GM21737 (cell line): ENCODE results near the gene ZNRF2.
A peak's percentile ranks its signal among the peaks of the same experiment; 100 is the strongest.
"Not testable (repeated sequence)": the region's sequence is repeated elsewhere in the genome, so short reads cannot be mapped to it uniquely, and the experiment has no call there.

Experiments used
- ATAC-seq: cut with Tn5 transposase; IDR thresholded peaks from one replicate; pipeline ENCODE4 v1.9.1; 2021; ENCODE audit warnings: mild to moderate bottlenecking, moderate library complexity; ENCODE audit not compliant: unreplicated experiment

The ZNRF2 gene

DNA sequence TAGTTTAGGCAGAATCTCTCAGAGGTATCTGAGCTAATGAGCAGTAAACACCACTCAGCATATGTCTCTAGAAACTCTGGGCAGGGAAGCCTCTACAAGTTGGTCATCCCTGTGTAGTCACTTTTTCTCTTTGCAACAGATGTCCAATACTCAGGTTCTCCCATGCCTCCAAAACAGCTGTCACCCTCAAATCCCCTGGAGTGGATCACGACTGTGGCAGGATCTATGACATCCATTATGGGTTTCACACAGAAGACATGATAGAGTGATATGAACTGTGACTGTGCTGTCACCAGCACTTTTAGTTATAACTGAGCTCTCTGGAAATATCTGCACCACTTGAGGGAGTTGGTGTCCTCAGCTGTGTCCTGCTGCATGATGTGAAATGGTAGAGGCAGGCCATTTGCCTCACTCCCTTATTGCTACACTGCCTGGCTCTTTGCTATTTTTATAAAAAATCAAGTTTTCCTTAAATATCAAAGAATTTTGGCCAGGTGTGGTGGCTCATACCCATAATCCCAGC, 24.1 kb upstream of the ZNRF2 start:
- ATAC-seq = no peak

DNA sequence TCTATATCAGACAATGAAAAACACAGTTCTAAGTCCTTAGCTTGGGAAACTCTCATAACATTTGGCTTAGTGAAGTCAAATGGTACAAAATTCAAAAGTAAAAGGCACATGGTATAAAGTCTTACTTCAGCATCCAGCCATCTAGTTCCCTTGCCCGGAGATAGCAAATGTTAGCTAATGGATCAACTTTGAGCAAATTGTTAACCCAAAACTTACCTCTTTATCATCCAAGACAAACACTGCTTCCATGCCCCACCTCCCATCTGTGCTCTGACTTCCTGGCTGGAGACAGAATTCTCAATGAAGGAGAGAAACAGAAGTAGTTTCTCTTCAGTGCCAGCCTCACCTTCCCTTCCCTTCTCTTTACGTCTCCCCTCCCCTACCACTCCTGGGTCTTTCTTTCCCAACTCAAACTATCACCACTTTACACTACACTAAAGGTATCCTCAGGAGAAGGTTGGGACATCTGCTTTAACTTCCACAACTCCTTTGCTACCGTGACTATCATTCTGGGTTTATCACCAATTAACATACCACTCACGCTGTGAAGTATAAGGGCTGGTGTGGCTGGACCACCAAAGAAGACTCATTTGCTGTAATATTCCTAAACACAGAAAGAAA, 21.2 kb upstream of the ZNRF2 start:
- ATAC-seq = no peak

DNA sequence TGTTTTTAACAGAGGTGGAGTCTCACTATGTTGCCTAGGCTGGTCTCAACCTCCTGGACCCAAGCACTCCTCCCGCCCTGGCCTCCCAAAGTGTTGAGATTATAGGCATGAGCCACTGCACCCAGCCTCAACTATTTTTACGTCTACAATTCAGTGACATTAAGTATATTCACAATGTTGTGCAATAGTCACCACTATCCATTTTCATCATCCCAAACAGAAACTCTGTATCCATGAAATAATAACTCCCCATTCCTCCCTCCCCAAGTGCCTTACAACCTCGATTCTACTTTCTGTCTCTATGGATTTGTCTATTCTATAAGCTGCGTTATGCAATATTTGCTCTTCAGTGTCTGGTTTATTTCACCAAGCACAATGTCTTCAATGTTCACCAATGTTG, 20.3 kb upstream of the ZNRF2 start:
- no peak for ATAC-seq

DNA sequence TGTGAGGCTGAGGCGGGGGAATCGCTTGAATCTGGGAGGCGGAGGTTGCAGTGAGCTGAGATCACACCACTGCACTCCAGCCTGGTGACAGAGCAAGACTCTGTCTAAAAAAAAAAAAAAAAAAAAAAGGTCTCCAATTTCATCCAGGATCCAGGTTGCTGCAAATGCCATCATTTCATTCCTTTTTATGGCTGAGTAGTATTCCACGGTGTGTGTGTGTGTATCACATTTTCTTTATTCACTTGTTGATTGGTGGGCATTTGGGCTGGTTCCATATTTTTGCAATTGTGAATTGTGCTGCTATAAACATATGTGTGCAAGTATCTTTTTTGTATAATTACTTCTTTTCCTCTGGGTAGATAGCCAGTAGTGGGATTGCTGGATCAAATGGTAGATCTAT, 19.2 kb upstream of the ZNRF2 start:
- ATAC-seq = not testable (repeated sequence)

DNA sequence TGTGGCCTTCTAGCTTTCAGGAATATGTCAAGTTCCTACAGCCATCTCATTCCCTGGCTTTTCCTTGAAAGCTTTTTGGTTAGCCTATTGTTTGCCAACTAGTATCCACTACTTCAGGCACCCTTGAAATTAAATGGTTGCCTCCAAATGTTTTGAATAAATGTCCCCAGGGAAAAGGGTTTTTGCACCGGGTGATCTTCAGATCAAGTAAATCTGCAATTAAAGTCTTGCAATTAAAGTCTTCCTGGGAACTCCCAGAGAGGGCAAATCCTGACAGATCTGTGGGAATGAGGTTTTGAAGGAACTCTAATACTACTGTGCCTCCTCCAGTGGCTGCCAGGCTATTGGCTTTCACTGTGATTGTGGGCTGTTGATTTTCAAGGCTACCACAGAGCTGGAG, 17.7 kb upstream of the ZNRF2 start:
- ATAC-seq = no peak

DNA sequence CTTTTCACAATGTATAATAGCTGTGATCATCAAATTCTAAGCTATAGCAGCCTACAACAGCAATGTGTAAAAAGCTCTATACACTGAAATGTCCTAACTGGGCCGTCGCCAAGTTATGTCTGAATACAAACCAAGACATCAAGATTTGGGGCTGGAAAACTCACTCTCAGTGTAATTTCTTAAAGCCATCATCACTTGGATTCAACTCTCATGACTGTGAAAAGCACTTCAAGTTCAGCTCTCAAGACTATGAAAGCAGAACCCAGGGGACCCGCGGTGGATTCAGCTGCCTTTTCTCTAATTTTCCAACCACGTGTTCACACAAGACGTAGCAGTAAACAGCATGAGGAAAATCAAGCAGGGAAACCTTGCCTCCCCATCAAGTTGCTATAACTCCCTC, 15.8 kb upstream of the ZNRF2 start:
- ATAC-seq = no peak

DNA sequence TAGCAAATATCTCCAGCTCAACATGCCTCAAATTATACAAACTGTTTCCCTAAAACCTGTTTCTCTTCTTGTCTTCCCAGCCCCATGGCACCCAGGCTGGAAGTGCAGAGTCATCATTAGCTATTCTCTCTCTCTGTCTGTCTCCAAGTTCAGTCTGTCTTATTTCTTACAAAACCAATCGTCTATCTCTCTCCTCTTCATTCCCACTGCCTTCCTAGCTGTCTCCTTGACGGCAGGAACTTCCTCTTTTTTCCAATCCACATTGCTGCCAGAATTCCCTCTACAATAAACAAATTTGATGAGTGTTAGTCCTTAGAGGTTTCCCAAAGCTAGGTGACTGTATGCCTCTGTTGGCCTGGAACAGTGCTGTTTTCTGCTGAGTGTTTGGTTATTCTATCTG, 14.9 kb upstream of the ZNRF2 start:
- no peak for ATAC-seq

DNA sequence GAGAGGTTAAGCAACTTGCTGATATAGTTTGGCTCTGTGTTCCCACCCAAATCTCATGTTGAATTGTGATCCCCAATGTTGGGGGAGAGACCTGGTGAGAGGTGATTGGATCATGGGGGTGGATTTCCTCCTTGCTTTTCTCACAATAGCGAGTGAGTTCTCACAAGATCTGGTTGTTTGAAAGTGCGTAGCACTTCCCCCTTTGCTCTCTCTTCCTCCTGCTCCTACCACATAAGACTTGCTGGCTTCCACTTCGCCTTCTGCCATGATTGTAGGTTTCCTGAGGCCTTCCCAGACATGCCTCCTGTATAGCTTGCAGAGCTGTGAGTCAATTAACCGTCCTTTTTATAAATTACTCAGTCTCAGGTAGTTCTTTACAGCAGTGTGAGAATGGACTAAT, 13.5 kb upstream of the ZNRF2 start:
- no peak for ATAC-seq

DNA sequence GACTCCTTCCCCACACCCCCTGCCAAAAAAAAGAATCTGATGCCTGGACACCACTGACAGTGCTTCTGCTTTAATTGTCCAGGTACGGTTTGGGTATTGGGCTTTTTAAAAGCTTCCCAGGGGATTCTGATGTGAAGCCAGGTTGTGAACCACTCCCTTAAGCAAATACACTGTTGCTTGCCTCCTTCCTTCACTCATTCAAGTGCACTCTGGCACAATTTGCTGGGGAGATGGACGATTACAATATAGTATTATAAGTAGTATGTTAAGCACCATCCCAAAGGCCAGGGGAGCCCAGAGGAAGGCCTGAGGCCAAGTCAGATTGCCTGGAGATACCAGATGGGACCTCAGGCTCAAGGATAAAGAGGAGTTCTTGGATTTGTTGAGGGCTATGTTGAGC, 12.3 kb upstream of the ZNRF2 start:
- ATAC-seq = no peak

DNA sequence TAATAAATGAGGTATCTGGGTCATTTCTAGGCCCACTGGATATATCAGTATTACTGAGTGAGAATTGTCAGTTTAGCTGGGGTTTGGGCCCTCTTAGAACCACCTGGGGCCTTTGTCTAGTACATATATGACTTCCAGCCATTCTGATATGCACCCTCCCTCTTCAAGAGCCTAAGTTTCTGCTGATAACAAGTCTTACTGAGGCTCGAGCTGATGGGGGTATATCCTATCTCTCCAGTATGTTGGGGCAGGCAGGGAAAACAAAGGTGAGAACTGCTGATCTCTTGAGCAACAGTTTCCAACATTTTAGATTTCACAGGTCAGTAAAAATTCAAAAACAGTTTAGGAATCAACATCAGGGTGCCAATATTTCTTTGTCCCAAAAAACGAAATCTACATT, 10.8 kb upstream of the ZNRF2 start:
- no peak for ATAC-seq

DNA sequence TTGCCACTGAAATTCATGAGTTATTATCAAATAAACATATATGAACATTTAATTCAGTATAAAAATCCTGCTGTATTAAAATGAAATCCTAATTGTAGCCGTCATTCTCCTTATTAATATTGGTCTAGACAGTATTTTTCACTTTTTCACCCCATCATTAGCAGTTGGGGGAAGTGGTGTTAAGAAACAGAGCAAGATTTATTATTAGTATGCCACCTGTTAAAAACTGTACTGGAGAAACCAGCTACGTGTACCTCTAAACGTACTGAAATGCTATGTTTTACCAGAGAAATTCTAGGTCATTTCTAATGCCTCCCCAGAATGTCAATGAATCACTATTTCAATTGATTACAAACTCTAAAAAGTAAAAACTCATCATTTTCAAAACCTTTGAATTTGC, 9.8 kb upstream of the ZNRF2 start:
- no peak for ATAC-seq

DNA sequence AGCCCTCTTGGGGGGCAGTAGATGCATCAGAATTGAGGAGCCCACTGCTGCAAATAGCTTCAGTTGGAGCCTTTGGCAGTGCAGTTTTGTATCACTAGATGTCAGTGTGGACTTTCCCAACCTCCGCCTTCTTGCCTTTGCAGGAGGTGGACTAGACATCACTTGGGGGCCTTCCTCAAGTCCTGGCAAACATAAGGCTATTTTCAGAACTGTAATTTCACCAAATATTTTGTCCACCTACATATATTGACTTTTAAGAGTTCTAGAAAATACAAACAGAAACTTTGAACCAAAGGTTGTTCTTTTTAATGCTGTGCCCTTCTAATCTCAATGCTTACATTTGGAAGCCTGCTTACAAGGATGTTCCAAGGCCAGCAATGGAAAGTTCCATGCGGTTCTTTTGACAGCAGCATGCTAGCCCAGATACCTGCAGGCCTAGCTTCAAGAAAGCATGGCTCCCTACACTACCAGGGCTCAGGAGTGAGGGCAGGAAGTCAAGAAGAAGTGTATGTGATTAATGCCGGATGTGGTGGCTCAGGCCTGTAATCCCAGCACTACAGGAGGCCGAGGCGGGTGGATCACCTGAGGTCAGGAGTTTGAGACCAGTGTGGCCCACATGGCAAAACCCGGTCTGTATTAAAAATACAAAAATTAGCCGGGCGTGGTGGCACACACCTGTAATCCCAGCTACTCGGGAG, 8.0 kb upstream of the ZNRF2 start:
- peak; percentile 64 for ATAC-seq

DNA sequence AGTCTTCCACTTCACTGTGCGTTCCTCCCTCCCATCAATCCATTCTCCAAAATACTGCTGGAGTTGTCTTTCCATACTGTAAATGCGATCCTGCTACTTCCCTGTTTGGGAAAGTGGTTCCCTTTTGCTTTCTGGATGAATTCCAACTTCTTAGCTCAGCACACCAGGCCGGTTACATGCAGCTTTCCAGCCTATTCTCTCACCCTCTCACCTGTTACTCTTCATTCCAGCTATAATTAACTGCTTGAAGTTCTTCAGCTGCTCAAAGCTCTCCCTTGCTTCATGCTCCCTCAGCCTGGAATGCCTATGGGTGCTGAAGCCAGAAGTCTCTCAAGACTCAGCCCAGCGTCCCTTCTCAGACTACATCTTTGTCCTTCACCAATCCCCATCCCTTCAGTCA, 6.0 kb upstream of the ZNRF2 start:
- ATAC-seq = no peak

DNA sequence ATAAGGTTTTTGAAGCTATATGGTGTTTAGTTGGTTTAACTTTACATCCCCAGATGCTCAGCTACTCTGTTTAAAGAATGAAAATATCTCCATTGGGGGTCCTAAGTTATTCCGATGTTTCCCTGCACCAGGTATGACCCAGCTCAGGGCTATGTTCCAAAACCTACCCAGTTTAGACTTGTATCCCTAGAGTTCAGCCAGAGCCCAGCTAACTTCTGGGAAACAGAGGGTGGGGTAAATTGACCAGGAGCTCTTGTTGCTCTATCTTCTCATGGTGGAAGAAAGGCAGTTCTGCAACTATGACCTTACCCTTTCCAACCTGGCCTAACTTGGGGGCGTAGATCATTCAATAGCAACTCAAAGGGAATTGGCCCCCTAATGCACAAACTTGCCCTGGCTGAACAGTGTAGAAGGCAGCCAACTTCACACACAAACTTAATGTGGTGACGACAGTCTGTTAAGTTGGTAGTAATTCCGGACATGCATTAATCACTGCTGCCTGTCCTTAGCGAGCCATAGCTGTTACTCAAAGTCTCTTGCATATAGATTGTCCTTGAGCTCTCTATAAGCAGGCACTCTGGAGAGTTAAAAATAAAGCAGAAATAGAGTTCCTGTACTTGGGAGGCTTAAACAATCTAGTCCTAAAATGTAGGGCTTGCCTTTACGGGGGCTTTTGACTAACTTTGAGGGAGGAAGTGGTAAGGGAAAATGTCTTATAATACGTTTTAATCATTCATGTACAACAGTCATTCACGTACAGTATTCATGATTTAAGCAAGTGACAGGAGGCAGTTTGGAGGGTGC, 5.3 kb upstream of the ZNRF2 start:
- ATAC-seq = no peak

DNA sequence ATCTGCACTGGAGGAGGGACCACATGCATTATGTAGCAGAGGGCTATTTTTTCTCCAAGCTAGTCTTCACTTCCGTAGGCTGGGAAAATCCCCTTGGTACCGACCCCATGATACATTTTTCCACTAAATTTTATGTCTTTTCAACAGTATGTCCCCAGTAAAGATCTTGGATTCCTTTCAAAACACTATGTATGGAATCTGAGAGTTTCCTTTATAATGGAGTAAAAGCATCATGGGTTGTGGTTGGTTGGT, 4.8 kb upstream of the ZNRF2 start:
- no peak for ATAC-seq

DNA sequence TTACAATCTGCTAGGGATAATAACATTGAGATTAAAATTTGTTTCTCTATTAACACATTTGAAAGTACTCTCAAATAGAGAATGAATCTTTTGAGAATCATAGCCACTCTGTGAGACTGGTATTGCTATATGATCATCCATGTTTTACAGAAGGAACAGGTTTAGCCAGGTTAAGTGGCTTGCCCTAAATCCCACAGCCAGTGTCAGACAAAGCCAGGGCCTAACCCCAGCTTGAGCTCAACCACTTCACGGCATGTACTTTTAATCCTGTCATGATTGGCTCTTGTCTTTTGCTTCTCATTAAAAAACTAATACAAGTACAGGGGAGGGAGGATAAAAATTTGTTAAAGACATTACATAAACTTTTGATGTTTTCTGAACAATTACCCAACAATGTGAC, 3.8 kb upstream of the ZNRF2 start:
- ATAC-seq = no peak

DNA sequence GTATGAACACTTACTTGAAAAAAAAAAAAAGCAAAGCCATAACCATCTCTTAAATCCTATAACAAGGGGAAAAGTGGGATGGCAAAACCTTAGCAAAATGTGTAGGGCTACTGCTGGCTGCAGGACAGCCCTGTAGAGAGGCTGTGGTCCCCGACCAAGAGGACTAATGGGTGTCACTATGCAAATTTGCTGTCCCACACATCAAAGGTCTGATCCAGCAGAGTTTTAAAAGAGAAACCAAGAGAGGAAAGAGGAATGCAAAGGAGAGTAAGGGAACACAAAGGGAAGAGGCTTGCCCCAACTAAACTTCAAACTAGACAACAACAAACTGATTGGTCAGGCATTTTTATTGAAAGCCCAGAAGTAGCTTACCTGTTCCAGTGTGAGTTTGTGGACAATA, 3.1 kb upstream of the ZNRF2 start:
- ATAC-seq = no peak

DNA sequence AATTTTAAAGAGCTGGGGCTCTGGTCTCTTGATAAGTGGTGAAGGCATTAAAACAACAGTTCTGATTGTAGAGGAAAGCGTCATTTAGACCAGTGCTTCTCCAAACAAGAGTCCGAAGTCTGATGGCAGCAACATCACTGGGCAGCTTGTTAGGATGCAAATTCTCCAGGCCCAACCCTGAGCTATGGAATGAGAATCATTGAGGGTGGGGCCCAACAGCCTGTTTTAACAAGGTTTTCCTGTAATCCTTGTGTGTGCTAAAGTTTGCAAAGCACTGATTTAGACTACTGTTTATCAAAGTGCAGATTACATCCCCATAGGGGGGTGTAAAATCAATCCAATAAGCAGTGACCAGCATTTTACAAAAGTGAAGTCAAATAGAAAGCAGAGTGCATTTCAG, 2.6 kb upstream of the ZNRF2 start:
- ATAC-seq = no peak

DNA sequence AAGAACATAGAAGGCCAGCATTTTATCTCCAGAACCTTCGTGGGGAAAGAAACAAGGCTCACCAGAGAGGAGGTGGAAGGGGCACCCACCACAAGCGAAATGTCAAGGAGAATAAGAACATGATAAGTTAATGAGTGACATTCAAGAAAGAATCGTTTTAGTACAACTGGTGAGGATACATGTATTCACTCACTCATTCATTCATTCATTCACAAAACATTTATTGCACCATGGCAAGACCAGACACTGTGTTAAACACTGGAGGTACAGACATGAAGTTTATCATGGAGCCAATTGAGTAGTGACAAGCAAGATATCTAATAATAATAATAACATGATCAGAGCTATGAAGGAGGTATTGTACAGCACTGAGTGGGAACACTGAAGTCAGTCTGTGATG, 1.7 kb upstream of the ZNRF2 start:
- no peak for ATAC-seq

DNA sequence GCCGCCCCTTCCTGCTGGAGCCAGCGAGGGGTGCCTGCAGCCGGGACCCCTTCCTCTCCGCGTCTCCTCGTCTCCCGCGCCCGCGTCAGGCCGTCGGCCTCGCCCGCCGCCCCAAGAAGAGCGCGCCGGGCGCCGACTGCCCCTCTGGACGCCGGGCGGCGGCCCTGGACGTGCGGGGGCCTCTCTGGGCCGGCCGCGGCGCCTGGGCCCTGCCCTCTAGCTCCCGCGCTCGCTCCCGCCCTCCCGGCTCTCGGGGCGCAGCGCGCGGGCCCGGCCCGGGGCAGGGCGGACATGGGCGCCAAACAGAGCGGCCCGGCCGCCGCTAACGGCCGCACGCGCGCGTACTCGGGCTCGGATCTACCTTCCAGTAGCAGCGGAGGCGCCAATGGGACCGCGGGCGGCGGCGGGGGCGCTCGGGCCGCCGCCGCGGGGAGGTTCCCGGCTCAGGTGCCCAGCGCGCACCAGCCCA, 704 bp downstream of the ZNRF2 start:
- ATAC-seq = peak; percentile 24

DNA sequence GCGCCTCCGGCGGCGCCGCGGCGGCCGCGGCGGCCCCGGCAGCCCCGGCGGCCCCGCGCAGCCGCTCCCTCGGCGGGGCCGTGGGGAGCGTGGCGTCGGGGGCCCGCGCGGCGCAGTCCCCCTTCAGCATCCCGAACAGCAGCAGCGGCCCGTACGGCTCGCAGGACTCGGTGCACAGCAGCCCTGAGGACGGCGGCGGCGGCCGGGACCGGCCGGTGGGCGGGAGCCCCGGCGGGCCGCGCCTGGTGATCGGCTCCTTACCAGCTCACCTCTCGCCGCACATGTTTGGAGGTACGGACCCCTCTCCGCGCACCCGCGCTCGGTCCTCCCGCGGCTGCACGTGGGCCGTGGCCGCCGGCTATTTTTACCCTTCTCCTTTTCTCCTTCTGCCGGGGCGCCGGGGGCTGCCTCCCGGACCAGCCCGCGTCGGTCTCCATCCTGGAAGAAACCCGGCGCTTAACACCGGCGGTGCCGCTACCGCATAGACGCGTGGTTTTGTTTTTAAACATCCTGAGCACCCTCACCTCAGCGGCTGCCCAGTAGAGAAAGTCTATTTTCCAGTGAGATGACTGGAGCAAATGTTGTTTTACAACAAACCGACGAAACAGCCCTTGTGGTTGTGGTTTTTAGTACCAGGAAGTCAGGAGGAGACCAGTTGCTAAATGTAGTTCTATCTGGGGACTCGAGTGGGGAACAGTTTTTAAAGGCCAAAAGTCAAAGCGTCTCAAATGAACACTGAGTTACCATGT, 1.3 kb downstream of the ZNRF2 start:
- ATAC-seq = peak; percentile 7
